WTC11 (cell line): ENCODE measurements around the gene TTC33.

Experiments used
- TCF7 ChIP-seq: sonication (generic); formaldehyde crosslinking; IDR thresholded peaks from 2 replicates; pipeline ENCODE4 v1.8.0; 2022; ENCODE audit warnings: mild to moderate bottlenecking, low read depth, missing genetic modification reagents, moderate library complexity
- TF ChIP-seq, protein P1 (sequence below): fragments of 200-600 bp; IDR thresholded peaks from 2 replicates; pipeline ENCODE4 v1.8.0; 2022; ENCODE audit warnings: antibody characterized with exemption

DNA sequence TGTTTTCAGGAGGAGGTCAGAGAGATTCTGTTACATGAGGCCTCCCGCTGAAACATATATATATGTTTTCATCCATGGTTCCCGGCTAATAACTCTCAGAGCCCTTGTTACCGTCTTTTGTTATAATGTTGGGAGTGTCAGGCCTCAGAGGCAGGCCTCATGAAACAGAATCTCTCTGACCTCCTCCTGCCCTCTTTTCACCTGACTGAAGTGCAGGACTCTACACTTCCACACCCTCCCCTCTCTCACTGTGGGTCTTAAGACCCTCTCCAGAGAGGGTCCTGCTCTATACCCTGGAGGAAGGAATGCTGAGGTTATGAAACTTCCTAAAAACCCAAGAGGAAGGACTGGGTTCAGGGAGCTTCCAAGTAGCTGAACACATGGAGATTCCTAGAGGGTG lies 104.6 kb downstream of the TTC33 start:
- TF ChIP-seq, protein P1, sequence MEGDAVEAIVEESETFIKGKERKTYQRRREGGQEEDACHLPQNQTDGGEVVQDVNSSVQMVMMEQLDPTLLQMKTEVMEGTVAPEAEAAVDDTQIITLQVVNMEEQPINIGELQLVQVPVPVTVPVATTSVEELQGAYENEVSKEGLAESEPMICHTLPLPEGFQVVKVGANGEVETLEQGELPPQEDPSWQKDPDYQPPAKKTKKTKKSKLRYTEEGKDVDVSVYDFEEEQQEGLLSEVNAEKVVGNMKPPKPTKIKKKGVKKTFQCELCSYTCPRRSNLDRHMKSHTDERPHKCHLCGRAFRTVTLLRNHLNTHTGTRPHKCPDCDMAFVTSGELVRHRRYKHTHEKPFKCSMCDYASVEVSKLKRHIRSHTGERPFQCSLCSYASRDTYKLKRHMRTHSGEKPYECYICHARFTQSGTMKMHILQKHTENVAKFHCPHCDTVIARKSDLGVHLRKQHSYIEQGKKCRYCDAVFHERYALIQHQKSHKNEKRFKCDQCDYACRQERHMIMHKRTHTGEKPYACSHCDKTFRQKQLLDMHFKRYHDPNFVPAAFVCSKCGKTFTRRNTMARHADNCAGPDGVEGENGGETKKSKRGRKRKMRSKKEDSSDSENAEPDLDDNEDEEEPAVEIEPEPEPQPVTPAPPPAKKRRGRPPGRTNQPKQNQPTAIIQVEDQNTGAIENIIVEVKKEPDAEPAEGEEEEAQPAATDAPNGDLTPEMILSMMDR: no peak
- no peak for TF ChIP-seq TCF7 (CRISPR knock-in tag)
